AG04449 (cell line): Measurements from ENCODE around the gene A1CF.
"Not testable (repeated sequence)": the region's sequence is repeated elsewhere in the genome, so short reads cannot be mapped to it uniquely, and the experiment has no call there.

ENCODE experiments used
- CTCF ChIA-PET: fragments of 350-600 bp; formaldehyde crosslinking; extraction: SDS; loops from one replicate; lab custom pipeline; 2021; ENCODE audit warnings: antibody characterized with exemption; lab: Yijun Ruan, JAX
- POLR2A ChIA-PET: fragments of 400-600, 350-600 bp; formaldehyde crosslinking; extraction: SDS; loops from one replicate; lab custom pipeline; 2020; ENCODE audit warnings: antibody characterized with exemption, inconsistent platforms; lab: Yijun Ruan, JAX
- DNase-seq: peaks from one replicate; pipeline ENCODE4 v3.0.0-alpha.2; 2010; ENCODE audit warnings: low read depth, low spot score
- H3K4me3 ChIP-seq: 2 replicates; pipeline ENCODE4 v1.5.1; 2011; ENCODE audit warnings: low read depth, mild to moderate bottlenecking, control low read depth, low read length

Gene A1CF

DNA sequence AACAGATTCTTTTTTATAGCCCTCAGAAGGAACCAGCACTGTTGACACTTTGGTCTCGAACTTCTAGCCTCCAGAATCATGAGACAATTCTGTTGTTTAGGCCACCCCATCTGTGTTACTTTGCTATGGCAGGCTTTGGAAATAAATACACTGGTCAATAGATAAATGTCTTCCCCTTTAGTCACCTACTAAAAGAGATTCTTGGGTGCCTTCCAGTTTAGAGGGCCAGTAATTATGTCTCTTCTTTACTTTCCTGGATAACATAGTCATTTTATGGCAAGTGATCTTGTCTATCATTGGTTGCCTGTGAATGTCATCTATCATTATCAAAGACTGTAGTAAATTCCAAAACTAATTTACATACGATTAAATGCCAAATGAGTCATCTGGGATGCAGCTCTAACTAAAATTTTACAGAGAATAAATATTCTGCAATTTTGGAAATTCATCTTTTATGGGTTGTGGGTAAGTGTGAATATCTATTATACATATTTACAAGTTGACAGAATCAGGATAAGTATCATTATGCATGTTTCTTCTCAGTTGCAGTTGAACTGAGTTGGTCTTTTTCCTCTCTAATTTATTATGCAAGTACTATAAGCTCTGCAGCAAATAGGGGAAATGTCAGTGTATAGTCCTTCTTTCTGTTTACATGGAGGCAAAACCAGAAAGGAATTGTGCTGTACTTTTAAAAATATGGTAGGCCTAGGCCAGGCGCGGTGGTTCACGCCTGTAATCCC is 118.5 kb downstream of the A1CF start:
- H3K4me3 ChIP-seq, CTCF ChIA-PET, POLR2A ChIA-PET: not testable (repeated sequence)
- DNase-seq: peak; percentile 36
